DMS114 treated with DMSO at 0.1 percent for 48 hours (cell line): Measurements from ENCODE around the gene MAP3K21.
A peak's percentile ranks its signal among the peaks of the same experiment; 100 is the strongest.

Source experiments
- DNase-seq: peaks from one replicate; lab custom pipeline; 2025; ENCODE audit not compliant: unreplicated experiment; lab: John Stamatoyannopoulos, UW

Gene MAP3K21

GRCh38 chr1:233357595-233358397 lies 30.3 kb downstream of the MAP3K21 start:
- no peak for DNase-seq

GRCh38 chr1:233359431-233359830 lies 31.9 kb downstream of the MAP3K21 start:
- no peak for DNase-seq

- no peak for DNase-seq
Measured at GRCh38 chr1:233359905-233360304, 32.4 kb downstream of the MAP3K21 start.

- no peak for DNase-seq
Measured at GRCh38 chr1:233360525-233361102, 33.1 kb downstream of the MAP3K21 start.

- DNase-seq, result no peak
Measured at GRCh38 chr1:233361876-233362275, 34.4 kb downstream of the MAP3K21 start.

- DNase-seq, result no peak
Measured at GRCh38 chr1:233362743-233363142, 35.2 kb downstream of the MAP3K21 start.

- no peak for DNase-seq
Measured at GRCh38 chr1:233364026-233364425, 36.5 kb downstream of the MAP3K21 start.

- DNase-seq, result peak; percentile 5
Measured at GRCh38 chr1:233364695-233365539, 37.4 kb downstream of the MAP3K21 start.

GRCh38 chr1:233366575-233366974 lies 39.1 kb downstream of the MAP3K21 start:
- DNase-seq, result no peak

- DNase-seq, result no peak
Measured at GRCh38 chr1:233367057-233367803, 39.7 kb downstream of the MAP3K21 start.

- no peak for DNase-seq
Measured at GRCh38 chr1:233368106-233368788, 40.7 kb downstream of the MAP3K21 start.

- no peak for DNase-seq
Measured at GRCh38 chr1:233368789-233369130, 41.2 kb downstream of the MAP3K21 start.

GRCh38 chr1:233372218-233373120 lies 44.9 kb downstream of the MAP3K21 start:
- no peak for DNase-seq

GRCh38 chr1:233373226-233373625 lies 45.7 kb downstream of the MAP3K21 start:
- no peak for DNase-seq

GRCh38 chr1:233375653-233376052 lies 48.1 kb downstream of the MAP3K21 start:
- DNase-seq, result no peak

GRCh38 chr1:233376382-233377110 lies 49.0 kb downstream of the MAP3K21 start:
- no peak for DNase-seq

GRCh38 chr1:233379869-233380438 lies 52.4 kb downstream of the MAP3K21 start:
- no peak for DNase-seq

GRCh38 chr1:233381806-233382205 lies 54.3 kb downstream of the MAP3K21 start:
- DNase-seq, result no peak

GRCh38 chr1:233383984-233384383 lies 56.5 kb downstream of the MAP3K21 start:
- no peak for DNase-seq
